Lung (tissue), 12 donors: ENCODE measurements around the gene CXCR6. TPM values are rescaled to one million over a fixed set of nuclear protein-coding genes. Genes with fewer than 3 reads are reported as not detected.

ENCODE experiments used
- ATAC-seq: fragments of 200-7000 bp; cut with Tn5 transposase; one replicate; pipeline ENCODE4 v1.9.1; 2020; ENCODE audit warnings: moderate number of reproducible peaks; ENCODE audit not compliant: insufficient read depth, low FRiP score
- DNase-seq, 3 donors: peaks; one replicate each; pipeline ENCODE4 v3.0.0-alpha.2; 2013 to 2017
- H3K27ac ChIP-seq, 2 donors: one replicate each; pipeline ENCODE4 v1.5.1; 2013; ENCODE audit warnings: mild to moderate bottlenecking in 2 of 2, moderate library complexity in 2 of 2, control low read depth in 1 of 2, inconsistent platforms in 1 of 2, low read depth in 1 of 2, low read length in 1 of 2
- H3K27me3 ChIP-seq, 3 donors: one replicate each; pipeline ENCODE4 v1.5.1; 2013; ENCODE audit warnings: low read length in 2 of 3; ENCODE audit not compliant: control insufficient read depth in 3 of 3, insufficient read depth in 3 of 3
- H3K36me3 ChIP-seq, 4 donors: one replicate each; pipeline ENCODE4 v1.5.1; 2013; ENCODE audit warnings: low read length in 4 of 4, mild to moderate bottlenecking in 1 of 4, moderate library complexity in 1 of 4; ENCODE audit not compliant: control insufficient read depth in 4 of 4, insufficient read depth in 4 of 4
- H3K4me1 ChIP-seq, 5 donors: one replicate each; pipeline ENCODE4 v1.5.1; 2013; ENCODE audit warnings: low read length in 5 of 5, mild to moderate bottlenecking in 2 of 5, moderate library complexity in 1 of 5; ENCODE audit not compliant: control insufficient read depth in 5 of 5, insufficient read depth in 5 of 5
- H3K4me3 ChIP-seq: one replicate; pipeline ENCODE4 v1.5.1; 2013; ENCODE audit warnings: mild to moderate bottlenecking, control low read depth, moderate library complexity
- H3K9ac ChIP-seq, 2 donors: one replicate each; pipeline ENCODE4 v1.5.1; 2013; ENCODE audit warnings: low read length in 2 of 2, control low read depth in 1 of 2; ENCODE audit not compliant: insufficient read depth in 1 of 2
- H3K9me3 ChIP-seq, 4 donors: one replicate each; pipeline ENCODE4 v1.5.1; 2013; ENCODE audit warnings: low read length in 3 of 4, mild to moderate bottlenecking in 1 of 4, moderate library complexity in 1 of 4; ENCODE audit not compliant: control insufficient read depth in 4 of 4, insufficient read depth in 3 of 4
- CTCF ChIP-seq: IDR thresholded peaks from 2 replicates; pipeline ENCODE4 v1.5.1; 2012; ENCODE audit warnings: mild to moderate bottlenecking; ENCODE audit errors: control extremely low read depth, extremely low read depth
- WGBS, 2 donors: extraction: QIAGEN DNeasy Blood & Tissue Kit; methylation state at CpG; one replicate each; pipeline ENCODE4 v1.1.7; 2013; 5-methylcytosine and 5-hydroxymethylcytosine counted together
- polyA plus RNA-seq, 2 donors: library from polyadenylated mRNA; stranded (reverse); fragments of 200-250 nt; gene quantifications; one replicate each; pipeline ENCODE4 v1.2.1, GENCODE V29; 2013
- total RNA-seq, 2 donors: library from RNA; depleted of rRNA in 1 of 2; stranded (reverse); fragments of >200 nt in 1 of 2; gene quantifications; one replicate each; pipeline ENCODE4 v1.2.1, GENCODE V29; 2014 to 2021
- donor health status: control.
- donor health status: control.
- donor health status: Bipolar disorder and iron deficiency.
- donor health status: healthy.
- donor health status: DM: yes; HTN: yes; CAD: no.

Gene CXCR6
- total and polyA plus RNA-seq, 4 donors = 1.0 to 4.3 (median 2.0) TPM

- Histone ChIP-seq H3K9me3 (no peaks in the 10 kb centered on the region), H3K4me1 (no peaks in the 10 kb centered on the region), H3K9ac (no peak overlapping the region), H3K4me3 (no peak overlapping the region), H3K27ac (no peak overlapping the region), H3K27me3 (no peaks in the 10 kb centered on the region), H3K36me3 (peaks cover 0 to 2% (median 0%) of the 10 kb centered on the region in 4 donors)
- WGBS, 2 donors = 90 to 98% methylated on average over 6 of the region's 6 CpGs
- no peak for TF ChIP-seq CTCF
- no peak for ATAC-seq
- no peak for DNase-seq
Observed at GRCh38 chr3:45909542-45909941, 33.7 kb upstream of the CXCR6 start.

- H3K4me3 ChIP-seq = no peak overlapping the region
- no peaks in the 10 kb centered on the region for H3K27me3 ChIP-seq
- H3K4me1 ChIP-seq = peaks cover 0 to 5% (median 0%) of the 10 kb centered on the region in 5 donors
- no peaks in the 10 kb centered on the region for H3K9me3 ChIP-seq
- H3K27ac ChIP-seq = no peak overlapping the region
- no peak for DNase-seq
- no peak for TF ChIP-seq CTCF
- ATAC-seq = no peak
- H3K9ac ChIP-seq = no peak overlapping the region
- 79 to 85% methylated on average over 4 of the region's 4 CpGs for WGBS, 2 donors
- H3K36me3 ChIP-seq = peaks cover 0 to 2% (median 0%) of the 10 kb centered on the region in 4 donors
Observed at GRCh38 chr3:45910892-45911291, 32.4 kb upstream of the CXCR6 start.

- no peak overlapping the region for H3K4me3 ChIP-seq
- 90 to 93% methylated on average over 11 of the region's 11 CpGs for WGBS, 2 donors
- no peak for ATAC-seq
Observed at GRCh38 chr3:45911511-45912226, 31.6 kb upstream of the CXCR6 start.

More at GRCh38 chr3:45911511-45912226, 31.6 kb upstream of the CXCR6 start:
- Histone ChIP-seq H3K27me3 (no peaks in the 10 kb centered on the region), H3K27ac (no peak overlapping the region), H3K9ac (no peak overlapping the region), H3K4me1 (peaks cover 0 to 7% (median 0%) of the 10 kb centered on the region in 5 donors), H3K36me3 (peaks cover 0 to 2% (median 0%) of the 10 kb centered on the region in 4 donors), H3K9me3 (no peaks in the 10 kb centered on the region)
- no peak for DNase-seq
- no peak for TF ChIP-seq CTCF
